DMS 273 (cell line): ENCODE measurements around the gene CD109.

Experiments used
- DNase-seq: peaks from one replicate; lab custom pipeline; 2025; ENCODE audit not compliant: unreplicated experiment; lab: John Stamatoyannopoulos, UW

CD109 gene

GRCh38 chr6:73854998-73855718 is 159.2 kb downstream of the CD109 start:
- peak; percentile 88 for DNase-seq

- DNase-seq: no peak
Observed at GRCh38 chr6:73857341-73857890, 161.4 kb downstream of the CD109 start.

GRCh38 chr6:73858376-73858775 is 162.4 kb downstream of the CD109 start:
- DNase-seq: no peak

- DNase-seq: no peak
Observed at GRCh38 chr6:73860303-73860702, 164.3 kb downstream of the CD109 start.

GRCh38 chr6:73866305-73866704 is 170.3 kb downstream of the CD109 start:
- DNase-seq: no peak

- no peak for DNase-seq
Observed at GRCh38 chr6:73867411-73867810, 171.4 kb downstream of the CD109 start.

GRCh38 chr6:73870907-73871306 is 174.9 kb downstream of the CD109 start:
- DNase-seq: no peak

GRCh38 chr6:73873081-73873480 is 177.1 kb downstream of the CD109 start:
- DNase-seq: no peak
